Spleen (tissue), 7 donors: ENCODE measurements around the gene LRRC23.

Experiments
- CTCF ChIP-seq, 11 experiments: fragments of 200-600 bp in 7 of 11; fragments of 450-650 bp in 4 of 11; sonication (generic) in 4 of 11; IDR thresholded peaks in 8 of 11; conservative IDR thresholded peaks in 3 of 11; 1 replicate in 7 of 11; 2 replicates in 4 of 11; pipeline versions ENCODE4 v1.4.0 to v1.8.0; 2016 to 2021; ENCODE audit warnings: antibody characterized with exemption in 11 of 11, inconsistent platforms in 4 of 11, mild to moderate bottlenecking in 1 of 11
- POLR2A ChIP-seq, 3 donors: fragments of 450-650 bp; IDR thresholded peaks; one replicate each; pipeline ENCODE4 v1.5.1; 2017; ENCODE audit warnings: antibody characterized with exemption in 3 of 3, mild to moderate bottlenecking in 1 of 3
- POLR2AphosphoS5 ChIP-seq, 3 donors: sonication (generic); formaldehyde crosslinking; IDR thresholded peaks; one replicate each; pipeline ENCODE4 v1.5.1; 2017; ENCODE audit warnings: antibody characterized with exemption in 3 of 3
- donor health status: DM: no; HTN: no; CAD: no; lungs with moderate emphysema.
- donor health status: DM: no; HTN: no; CAD: no.
- donor health status: DM: no; HTN: no; CAD: no.

- no peak for TF ChIP-seq CTCF (IDR thresholded peaks at IDR 0.05 in 8 of 11, conservative IDR thresholded peaks at IDR 0.05 in 3 of 11)
- TF ChIP-seq POLR2AphosphoS5 (IDR thresholded peaks at IDR 0.05): peak in 1 of 3 donors; percentile 53
- TF ChIP-seq POLR2A (IDR thresholded peaks at IDR 0.05): no peak
These were observed 58.6 kb downstream of the LRRC23 start for GRCh38 chr12:6963016-6963731.
